NCI-H2196 treated with DMSO at 0.1 percent for 48 hours (cell line): ENCODE data around the gene NGF.

Source experiments
- DNase-seq: peaks from one replicate; lab custom pipeline; 2025; ENCODE audit not compliant: unreplicated experiment; lab: John Stamatoyannopoulos, UW

The NGF gene

DNA sequence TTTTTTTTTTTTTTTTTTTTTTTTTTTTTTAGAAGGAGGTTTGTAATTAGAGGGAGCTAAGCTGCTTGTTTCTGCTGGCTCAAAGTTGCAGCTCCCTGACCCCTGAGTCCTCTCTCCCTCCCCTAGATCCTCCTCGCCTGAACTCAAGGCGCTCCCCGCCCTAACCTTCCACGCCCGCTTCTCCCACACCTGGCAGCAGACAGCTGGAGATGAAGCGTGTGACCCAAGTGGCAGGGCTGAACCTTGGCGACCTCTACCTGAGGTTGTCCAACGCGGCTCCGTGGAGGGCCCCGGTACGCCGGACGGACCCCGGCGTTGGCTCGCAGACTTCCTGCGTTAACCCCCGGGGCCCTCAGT is 795 bp downstream of the NGF start:
- DNase-seq = no peak

DNA sequence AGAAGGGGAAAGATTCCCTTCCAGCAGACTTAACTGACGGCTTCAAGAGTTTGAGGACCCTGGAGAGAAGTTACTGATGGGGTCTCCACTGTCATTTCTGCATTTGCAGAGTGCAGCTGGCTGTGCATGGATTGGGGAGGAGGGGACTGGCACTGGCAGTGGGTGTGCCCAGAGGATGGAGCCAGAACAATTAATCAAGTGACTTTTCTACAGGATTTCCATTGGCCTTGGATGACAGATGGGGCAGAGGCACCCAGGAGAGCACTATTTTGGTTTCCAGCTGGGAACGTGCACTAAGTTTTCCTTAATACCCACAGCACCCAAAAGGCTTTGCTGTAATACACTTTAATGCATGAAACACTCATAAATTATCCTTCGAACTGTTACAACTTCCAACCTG is 1.3 kb downstream of the NGF start:
- DNase-seq = no peak

DNA sequence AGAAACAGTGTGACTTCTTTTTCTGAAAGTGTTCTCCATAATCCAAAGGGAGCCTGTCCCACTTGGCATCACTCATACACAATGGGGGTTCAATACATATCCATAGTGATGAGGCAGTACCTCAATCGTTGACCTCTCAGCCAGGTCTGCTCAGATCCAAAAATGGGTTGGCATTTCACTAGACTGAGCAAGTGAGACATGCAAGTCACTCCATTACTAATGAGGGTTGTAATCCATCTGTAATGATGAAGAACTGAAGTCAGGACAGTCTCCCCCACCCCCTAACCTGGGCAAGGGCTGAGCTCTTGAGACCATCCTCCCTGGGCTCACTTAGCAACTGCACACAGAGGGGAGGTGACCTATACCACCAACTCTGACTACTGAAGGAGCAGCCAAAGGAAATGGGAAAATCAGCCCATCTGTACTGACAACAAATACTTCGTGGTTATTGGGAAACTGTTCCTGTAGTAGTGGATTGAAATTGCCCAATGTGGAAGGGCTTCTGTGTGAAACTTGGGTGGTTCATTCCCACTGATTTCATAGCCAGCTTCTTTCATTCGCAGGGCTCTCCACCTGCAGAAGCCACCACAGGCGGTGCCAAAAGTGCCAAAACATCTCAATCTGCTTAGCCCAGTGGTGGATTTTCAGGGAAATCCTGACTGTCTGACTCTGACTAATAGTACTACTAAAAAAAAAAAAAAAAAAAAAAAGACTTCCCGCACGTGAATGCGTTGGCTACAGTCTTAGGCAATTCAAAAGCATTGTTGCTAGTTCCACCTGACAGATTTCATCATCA is 5.0 kb downstream of the NGF start:
- DNase-seq = no peak

DNA sequence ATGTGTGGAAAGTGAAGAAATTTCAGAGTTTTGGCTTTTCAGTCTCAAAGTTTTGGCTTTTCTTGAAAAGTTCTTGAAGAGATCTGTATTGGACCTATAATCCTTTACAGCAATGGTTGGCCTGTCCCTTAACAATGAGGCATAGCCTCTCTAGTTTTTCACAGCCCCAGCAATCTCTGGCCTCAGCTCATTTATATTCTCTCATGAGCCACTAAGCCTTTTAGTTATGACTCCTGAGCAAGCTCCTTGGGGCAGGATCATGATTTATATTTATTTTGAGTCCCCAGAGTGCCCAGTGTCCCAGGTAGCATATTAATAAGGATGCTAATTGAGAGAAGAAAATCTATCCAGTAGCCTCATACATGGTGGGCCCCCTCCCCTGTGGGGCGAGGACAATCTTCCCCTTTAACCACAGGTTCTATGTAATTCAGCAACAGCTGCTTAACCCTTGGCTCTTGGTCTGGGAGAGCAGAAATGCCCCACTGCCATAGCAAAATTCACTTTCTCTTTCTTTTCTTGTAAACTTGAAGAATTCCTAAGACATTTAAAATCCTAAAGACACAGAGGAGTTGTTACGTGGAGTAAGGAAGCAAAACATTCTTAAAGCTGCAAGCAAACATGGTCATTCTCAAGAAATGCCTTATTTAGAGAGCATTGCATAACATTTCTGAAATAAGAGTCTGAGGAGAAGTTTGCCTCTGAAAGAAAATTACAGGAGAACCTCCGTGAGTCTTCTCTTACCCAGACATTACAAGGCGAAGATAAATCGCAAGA is 6.3 kb downstream of the NGF start:
- no peak for DNase-seq

DNA sequence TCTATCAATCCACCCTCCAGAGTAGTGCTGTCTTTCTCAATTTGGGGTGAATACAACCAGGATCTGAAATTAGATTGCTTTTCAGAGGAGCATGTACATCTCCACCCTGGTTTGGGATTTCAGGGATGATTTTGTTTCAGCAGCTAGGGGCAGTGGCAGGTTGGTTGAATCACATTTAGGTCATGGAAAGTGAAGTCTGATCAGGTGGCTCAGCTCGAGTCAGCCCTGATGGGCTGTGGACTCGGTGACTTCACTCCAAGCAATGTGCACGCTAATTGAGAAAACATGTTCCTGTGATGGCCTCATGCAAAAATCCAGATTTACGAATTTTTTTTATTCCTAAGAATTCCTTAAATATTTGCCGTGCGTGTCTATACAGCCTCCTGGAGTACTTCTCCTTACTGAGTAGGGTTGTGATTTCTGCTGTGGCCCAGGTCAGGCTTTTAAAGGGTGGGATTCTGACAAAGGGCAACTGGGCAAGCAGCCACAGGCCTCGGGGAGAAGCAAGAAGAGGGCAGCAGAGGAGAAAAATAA is 7.5 kb downstream of the NGF start:
- DNase-seq = no peak

DNA sequence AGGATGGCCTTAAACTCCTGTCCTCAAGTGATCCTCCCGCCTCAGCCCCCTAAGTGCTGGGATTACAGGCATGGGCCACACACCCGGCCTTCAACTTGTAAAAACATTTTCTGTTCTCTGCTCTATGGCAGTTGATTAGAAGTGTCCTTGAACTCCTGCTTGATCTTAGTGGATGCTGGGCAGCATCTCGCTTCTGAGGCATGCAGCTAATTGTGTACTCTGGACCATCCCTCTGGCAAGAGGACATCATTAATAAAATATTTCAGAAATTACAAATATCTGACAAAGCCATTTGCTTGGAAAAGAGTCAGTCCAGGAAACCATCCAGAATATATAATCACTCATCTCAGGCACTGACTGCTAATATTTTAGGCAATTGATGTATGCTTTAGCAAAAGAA is 8.1 kb downstream of the NGF start:
- no peak for DNase-seq

DNA sequence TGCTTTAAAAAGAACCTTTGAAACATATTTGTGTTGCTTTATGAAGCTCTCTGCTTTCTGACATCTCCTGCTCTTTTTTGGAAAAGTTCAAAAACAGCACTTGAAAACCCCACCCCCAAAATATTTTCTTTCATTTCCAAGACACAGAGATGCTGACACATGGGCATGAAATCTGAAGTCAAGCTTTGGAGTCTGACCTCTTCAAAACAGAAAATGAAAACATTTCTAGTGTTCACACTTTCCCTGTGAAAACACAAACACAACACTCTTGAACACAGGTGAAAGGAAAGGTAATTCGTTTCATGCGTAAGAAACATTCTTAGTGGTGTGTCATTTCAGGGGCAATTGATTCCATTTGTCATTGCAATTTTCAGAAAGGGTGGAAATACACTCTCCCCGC is 10.8 kb downstream of the NGF start:
- no peak for DNase-seq

DNA sequence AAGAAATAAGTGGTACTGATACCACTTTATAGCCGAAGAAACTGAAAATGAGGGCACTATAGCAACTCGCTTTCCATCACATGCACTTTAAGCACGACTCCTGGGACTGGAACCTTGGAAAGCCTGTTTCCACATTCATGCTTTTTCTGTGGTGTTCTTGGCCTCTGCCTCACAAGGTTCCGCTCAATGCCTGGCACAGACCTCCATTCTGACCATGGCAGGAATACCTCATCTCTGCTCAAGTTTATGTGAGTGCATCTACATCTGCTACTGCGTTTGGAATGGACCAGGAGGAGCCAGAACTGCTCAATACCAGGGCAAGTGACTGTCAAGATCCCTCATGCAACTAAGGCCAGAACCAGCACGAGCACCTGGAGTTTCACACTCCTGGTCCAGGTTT is 11.6 kb downstream of the NGF start:
- no peak for DNase-seq

DNA sequence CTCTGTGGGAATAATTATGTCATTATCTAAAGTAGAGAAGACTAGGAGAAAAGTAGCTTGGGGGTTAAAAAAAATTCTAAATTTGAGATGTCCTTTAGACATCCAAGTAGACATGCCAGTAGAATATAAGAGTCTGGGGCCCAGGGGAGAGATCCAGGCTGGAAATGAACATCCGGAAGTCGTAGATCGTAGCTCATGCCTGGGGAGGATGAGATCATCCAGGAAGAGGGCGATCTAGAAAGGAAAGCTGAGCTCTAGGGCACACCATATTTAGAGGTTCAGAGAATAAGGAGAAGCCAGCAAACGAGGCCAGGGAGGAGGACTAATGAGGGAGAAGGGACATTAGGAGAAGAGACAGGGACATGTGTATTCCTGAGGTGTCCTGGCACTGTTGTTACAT is 12.2 kb downstream of the NGF start:
- DNase-seq = no peak

DNA sequence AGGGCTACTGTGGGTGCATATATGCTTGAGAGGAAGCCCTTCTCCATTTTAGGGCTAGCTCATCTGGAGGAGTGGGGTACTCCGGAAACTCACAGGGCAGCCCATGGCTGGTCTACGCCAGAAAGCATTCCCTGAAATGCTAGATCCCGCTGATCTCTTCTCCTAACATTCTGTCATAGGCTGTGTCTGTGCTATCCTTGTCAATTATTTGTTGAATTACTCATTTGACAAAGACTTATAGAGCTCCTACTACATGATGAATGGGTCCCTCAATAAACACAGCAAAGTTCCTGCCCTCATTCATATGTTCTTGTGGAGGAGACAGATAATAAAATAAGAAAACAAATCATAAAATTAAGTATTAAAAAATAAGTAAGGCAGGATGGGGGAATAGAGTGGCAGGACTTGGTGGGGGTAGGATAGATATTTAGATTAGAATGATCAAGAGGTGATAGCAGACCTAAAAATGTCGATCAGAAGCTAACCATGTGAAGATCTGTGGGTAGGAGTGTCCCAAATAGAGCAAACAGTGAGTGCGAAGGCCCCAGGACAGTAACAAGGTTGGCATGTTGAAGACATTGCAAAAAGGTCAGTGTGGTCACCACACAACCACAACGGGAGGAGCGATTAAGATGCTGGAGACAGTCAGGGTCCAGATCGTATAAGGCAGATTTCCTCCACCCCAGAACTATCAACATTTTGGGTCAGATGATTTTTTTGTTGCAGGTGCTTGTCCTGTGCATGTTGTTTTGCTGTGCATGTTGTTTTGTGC is 13.2 kb downstream of the NGF start:
- DNase-seq = no peak

DNA sequence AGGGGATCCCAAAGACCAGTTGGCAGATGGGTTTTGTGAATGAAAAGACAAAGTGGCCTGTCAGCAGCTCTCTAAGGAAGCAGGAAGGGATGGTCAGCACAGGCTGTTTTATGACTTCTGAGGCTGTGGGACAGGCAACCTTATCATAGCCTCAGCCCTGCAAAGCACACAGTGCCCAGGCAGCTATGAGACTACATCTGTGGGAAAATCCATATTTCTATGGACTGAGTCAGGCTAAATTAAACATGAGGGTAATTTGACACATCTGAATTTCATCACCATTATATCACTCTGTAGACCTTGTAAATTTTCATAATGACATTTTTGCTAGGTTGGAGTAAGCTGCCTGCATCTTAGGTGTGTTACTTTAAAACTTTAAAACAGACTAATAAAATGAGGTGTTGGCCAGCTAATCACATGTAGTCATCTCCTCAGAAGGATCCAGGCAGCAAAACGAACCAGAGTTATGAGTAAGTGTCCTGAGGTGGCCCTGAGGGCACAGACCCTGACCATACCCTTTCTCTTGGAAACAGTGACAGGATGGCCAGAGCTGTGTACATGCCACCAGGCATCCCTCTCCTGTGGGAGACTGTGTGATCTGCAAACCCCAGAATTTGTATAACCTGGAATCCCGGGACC is 14.6 kb downstream of the NGF start:
- DNase-seq = no peak

DNA sequence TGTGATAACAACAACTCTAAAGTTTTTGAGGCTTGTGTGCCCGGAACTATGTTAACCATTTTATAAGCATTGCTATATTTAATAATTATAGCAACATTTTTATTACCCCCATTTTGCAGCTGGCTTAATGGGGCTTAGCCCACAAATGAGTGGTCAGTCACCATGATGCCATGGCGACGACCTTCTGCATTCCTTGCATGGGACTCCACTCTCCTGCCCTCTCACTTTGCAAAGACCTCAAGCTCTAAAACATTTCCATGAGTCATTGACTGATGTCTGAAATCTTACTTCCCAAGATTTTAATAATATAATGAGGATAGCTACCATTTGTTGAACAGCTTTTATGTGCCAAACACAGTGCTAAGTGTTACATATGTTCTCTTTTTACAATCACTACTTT is 15.4 kb downstream of the NGF start:
- DNase-seq = no peak

DNA sequence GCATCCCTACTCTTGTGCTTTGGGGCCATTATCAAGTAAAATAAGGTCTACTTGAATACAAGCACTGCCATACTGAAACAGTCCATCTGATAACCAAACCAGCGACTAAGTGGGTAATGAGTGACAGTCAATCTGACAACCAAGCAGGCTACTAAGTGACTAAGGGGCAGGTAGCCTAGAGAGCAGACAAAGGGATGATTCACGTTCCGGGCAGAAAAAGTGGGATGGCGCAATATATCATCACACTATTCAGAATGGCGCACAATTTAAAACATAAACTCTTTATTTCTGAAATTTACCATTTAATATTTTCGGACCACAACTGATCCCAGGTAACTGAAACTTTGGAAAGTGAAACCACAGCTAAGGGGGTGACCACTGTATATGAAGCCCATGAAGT is 17.7 kb downstream of the NGF start:
- DNase-seq = no peak

DNA sequence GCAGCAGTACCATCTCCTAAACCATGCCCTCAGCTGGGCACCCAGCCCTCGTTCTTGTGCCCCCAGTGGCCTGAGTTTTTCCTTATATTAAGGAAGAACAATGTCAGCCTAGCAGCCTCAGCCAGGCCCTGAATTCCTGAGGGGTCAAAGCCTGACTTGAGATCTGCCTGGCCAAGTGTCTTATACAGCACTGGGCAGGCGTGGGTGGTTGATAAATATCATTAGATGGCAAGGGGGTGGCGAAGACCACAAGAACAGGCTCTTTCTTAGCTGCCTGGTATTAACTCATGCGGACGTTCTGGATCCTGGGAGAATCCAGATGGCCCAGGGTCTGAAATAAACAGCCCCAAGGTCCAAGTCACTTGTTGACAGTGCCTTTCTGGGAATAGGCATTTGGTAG is 18.3 kb downstream of the NGF start:
- no peak for DNase-seq

DNA sequence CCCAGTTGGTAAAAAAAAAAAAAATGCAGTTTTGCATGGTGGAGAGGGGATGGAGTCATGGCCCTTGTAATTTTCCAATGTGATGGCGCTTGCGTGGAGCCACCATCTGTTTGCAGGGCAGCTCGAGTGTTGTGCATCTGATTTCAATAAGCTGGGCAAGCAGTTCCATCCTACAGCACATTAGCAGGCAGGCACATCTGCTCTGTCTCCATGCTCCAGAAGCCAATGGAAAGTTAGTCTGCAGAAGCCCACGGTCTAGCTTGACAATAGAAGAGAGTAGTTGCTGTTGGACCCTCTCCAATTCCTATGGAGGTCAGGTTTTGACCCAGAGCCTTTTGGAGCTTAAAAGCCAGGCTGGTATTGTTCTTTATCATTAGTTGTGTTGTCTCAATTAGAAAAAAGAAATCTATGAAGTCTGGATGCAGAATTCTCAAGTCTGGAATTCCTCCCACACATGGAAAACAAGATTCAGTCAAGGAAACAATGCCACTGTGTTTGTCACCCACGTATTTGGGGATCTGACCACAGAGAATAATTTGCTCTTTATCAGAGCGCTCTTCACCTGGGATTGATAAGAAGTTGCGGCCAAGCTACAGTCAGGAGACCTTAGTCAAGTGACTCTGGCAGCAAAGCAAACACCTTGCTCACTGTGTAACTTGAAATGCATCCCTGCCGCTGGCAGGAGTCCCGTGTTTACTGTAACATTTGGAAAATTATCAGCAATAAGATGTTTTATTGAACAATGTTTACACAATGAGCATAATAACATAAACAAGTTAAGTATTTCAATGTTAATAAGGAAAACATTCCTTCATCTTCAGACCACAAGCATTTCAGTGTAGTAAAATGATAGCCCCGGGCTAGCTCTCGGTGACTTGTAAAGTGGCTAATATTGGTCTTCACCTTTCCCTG is 20.7 kb downstream of the NGF start:
- peak; percentile 43 for DNase-seq

DNA sequence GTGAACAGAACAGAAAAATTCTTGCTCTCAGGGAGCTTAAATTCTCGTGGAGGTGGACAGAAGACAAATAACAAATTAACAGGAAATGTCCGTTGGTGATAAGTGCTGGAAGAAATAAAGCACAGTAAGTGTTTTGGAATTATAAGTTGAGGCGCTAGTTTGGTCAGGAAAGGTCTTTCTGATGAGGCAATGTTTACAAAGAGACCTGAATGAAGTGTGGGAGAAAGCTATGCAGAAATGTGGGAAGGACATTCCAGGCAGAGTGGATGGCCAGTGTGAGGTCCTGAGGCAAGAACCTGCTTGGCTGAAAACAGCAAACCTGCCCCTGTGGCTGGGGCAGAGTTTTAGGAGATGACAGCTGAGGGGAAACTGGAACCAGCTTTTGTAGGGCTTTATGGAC is 23.3 kb downstream of the NGF start:
- no peak for DNase-seq

DNA sequence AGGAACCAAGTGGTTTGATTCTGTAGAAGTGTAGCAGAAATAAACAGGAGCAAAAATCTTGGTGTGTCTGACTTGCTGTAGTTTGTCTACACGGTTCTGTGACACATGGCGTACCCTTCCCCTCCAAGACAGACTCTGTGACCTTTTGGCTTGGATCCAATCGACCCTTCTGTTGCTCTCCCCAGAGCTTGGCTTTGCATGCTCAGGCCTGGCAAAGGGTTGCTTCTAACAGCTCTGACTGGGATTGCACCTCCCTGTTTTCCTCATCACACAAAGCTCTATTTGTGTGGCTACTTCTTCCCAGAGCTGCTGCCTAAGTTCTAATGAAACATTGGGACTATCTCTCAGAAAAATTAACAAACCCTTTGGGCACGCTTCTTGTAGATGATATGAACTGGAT is 24.0 kb downstream of the NGF start:
- DNase-seq = no peak

DNA sequence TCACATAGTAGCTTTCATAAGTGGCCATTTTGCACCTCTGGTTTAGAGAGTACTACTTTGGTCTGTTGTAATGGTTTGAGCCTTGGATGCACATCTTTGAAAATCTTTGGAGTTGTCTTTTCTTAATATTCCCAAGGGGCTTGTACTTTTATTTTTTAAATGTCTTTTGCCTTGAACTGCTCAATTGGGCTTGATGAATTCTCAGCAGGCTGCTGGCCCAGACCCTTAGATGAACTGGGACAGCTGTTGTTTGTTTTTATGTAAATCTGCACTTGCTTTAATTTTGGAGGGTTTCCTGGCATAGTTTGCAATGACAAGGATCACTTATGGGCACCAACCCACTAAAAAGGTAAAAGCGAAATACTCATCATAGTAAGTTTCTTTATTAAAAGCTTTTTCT is 24.9 kb downstream of the NGF start:
- no peak for DNase-seq

DNA sequence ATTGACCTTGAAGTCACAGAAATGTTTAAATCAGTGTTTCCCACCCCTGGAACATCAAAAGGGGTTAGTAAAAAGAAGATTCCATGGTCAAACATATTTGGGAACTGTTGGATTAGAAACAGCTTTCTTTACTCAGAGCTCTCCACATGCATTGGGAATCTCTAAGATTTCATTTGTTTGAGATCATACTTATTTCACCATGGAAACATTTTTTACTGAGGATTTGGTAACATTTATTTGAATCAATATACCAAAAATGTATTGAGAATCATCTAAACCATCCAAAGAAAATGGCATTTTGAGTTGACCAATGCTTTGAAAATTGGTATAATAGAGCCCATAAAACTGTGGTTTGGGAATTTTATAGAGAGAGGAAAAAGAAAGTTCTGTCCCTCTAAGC is 25.3 kb downstream of the NGF start:
- DNase-seq = no peak

DNA sequence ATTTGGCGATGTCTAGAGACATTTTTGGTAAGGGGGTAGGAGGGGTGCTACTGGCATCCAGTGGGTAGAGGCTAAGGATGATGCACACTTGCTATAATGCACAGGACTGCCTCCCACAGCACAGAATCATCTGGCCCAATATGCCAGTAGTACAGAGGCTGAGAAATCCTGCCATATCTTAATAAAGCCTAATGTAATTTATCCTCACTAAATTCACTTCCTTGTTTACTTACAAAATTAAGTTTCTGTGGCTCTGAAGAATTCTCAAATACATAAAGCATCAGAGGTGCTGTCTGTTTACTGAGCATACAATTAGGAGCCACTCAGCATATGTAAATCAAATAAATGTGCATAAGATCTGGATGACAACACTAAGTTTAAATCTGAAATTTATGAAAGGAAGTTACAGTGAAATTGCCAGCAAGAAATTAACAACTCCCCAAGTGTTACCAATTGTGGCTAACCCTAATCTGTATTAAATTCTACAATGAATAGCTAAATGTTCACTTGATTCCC is 26.5 kb downstream of the NGF start:
- DNase-seq = no peak
